ENCODE data around the gene MSI2. TPM values are rescaled to one million over a fixed set of nuclear protein-coding genes. Genes with fewer than 3 reads are reported as not detected.

MSI2 gene
- total and polyA plus RNA-seq, 2 experiments from 2014 or later: 15.7 to 76.4 TPM

- no peak for TF ChIP-seq CTCF (IDR thresholded peaks at IDR 0.05; ENCODE audit: low read depth, low read length)
- H3K36me3 ChIP-seq: no peaks in the 10 kb centered on the region
- no peaks in the 10 kb centered on the region for H3K9me3 ChIP-seq (ENCODE audit: low read depth)
- H3K27me3 ChIP-seq: no peaks in the 10 kb centered on the region
- H3K4me3 ChIP-seq: no peak overlapping the region
- DNase-seq (ENCODE audit: low read depth in 1 of 2, low spot score in 1 of 2): no peak
- no peak overlapping the region for H3K27ac ChIP-seq
- peaks cover 7% of the 10 kb centered on the region for H3K4me1 ChIP-seq (ENCODE audit: low read depth)
Measured at GRCh38 chr17:57424273-57424672, 167.9 kb downstream of the MSI2 start.

- peak in 1 of 2 donors; percentile 41 for DNase-seq (ENCODE audit: low read depth in 1 of 2, low spot score in 1 of 2)
- TF ChIP-seq CTCF (IDR thresholded peaks at IDR 0.05; ENCODE audit: low read depth, low read length): no peak
- Histone ChIP-seq H3K4me1 (ENCODE audit: low read depth) (peaks cover 7% of the 10 kb centered on the region), H3K27me3 (no peaks in the 10 kb centered on the region), H3K4me3 (no peak overlapping the region), H3K9me3 (ENCODE audit: low read depth) (no peaks in the 10 kb centered on the region), H3K27ac (no peak overlapping the region), H3K36me3 (no peaks in the 10 kb centered on the region)
Measured at GRCh38 chr17:57424777-57425188, 168.5 kb downstream of the MSI2 start.

- no peaks in the 10 kb centered on the region for H3K9me3 ChIP-seq (ENCODE audit: low read depth)
- no peaks in the 10 kb centered on the region for H3K27me3 ChIP-seq
- H3K4me1 ChIP-seq (ENCODE audit: low read depth): peaks cover 7% of the 10 kb centered on the region
- TF ChIP-seq CTCF (IDR thresholded peaks at IDR 0.05; ENCODE audit: low read depth, low read length): no peak
- no peak for DNase-seq (ENCODE audit: low read depth in 1 of 2, low spot score in 1 of 2)
- no peak overlapping the region for H3K27ac ChIP-seq
- H3K4me3 ChIP-seq: no peak overlapping the region
- H3K36me3 ChIP-seq: no peaks in the 10 kb centered on the region
Measured at GRCh38 chr17:57425431-57425830, 169.1 kb downstream of the MSI2 start.

- DNase-seq (ENCODE audit: low read depth in 1 of 2, low spot score in 1 of 2): no peak
- no peak overlapping the region for H3K27ac ChIP-seq
- no peaks in the 10 kb centered on the region for H3K36me3 ChIP-seq
- H3K9me3 ChIP-seq (ENCODE audit: low read depth): no peaks in the 10 kb centered on the region
- no peak overlapping the region for H3K4me3 ChIP-seq
- TF ChIP-seq CTCF (IDR thresholded peaks at IDR 0.05; ENCODE audit: low read depth, low read length): no peak
- peaks cover 7% of the 10 kb centered on the region for H3K4me1 ChIP-seq (ENCODE audit: low read depth)
- H3K27me3 ChIP-seq: no peaks in the 10 kb centered on the region
Measured at GRCh38 chr17:57425903-57426880, 169.9 kb downstream of the MSI2 start.

- H3K4me3 ChIP-seq: no peak overlapping the region
- no peak for TF ChIP-seq CTCF (IDR thresholded peaks at IDR 0.05; ENCODE audit: low read depth, low read length)
- H3K27ac ChIP-seq: no peak overlapping the region
- no peak for DNase-seq (ENCODE audit: low read depth in 1 of 2, low spot score in 1 of 2)
- peaks cover 13% of the 10 kb centered on the region for H3K4me1 ChIP-seq (ENCODE audit: low read depth)
- H3K36me3 ChIP-seq: no peaks in the 10 kb centered on the region
- H3K27me3 ChIP-seq: no peaks in the 10 kb centered on the region
- no peaks in the 10 kb centered on the region for H3K9me3 ChIP-seq (ENCODE audit: low read depth)
Measured at GRCh38 chr17:57429966-57430365, 173.6 kb downstream of the MSI2 start.
